SJCRH30 (cell line): ENCODE measurements around the gene HELZ2. TPM values are rescaled to one million over a fixed set of nuclear protein-coding genes. Genes with fewer than 3 reads are reported as not detected.
"Not testable (repeated sequence)": the region's sequence is repeated elsewhere in the genome, so short reads cannot be mapped to it uniquely, and the experiment has no call there.

ENCODE experiments used
- DNase-seq, 2 experiments: peaks; one replicate each; pipeline ENCODE4 v3.0.0-alpha.2; 2015 to 2020
- H3K27ac ChIP-seq: fragments of 250-450 bp; sonication (Bioruptor Pico); 2 replicates; pipeline ENCODE4 v1.5.1; 2020; ENCODE audit warnings: mild to moderate bottlenecking, moderate library complexity
- H3K27me3 ChIP-seq: fragments of 250-450 bp; sonication (Bioruptor Pico); 2 replicates; pipeline ENCODE4 v1.5.1; 2020; ENCODE audit warnings: mild to moderate bottlenecking, moderate library complexity
- H3K36me3 ChIP-seq: fragments of 250-450 bp; sonication (Bioruptor Pico); 2 replicates; pipeline ENCODE4 v1.5.1; 2020; ENCODE audit warnings: mild to moderate bottlenecking, moderate library complexity
- H3K4me1 ChIP-seq: fragments of 250-450 bp; sonication (Bioruptor Pico); 2 replicates; pipeline ENCODE4 v1.5.1; 2020; ENCODE audit warnings: mild to moderate bottlenecking, moderate library complexity
- H3K4me3 ChIP-seq: fragments of 250-450 bp; sonication (Bioruptor Pico); 2 replicates; pipeline ENCODE4 v1.5.1; 2020; ENCODE audit warnings: mild to moderate bottlenecking, moderate library complexity
- H3K9me3 ChIP-seq: fragments of 250-450 bp; sonication (Bioruptor Pico); replicated peaks from 2 replicates; pipeline ENCODE4 v1.5.1; 2020; ENCODE audit warnings: mild to moderate bottlenecking, moderate library complexity
- total RNA-seq: library from RNA; depleted of rRNA; stranded (reverse); fragments of >200 nt; shearing (Covaris generic); gene quantifications from 2 replicates; pipeline ENCODE4 v1.2.3, GENCODE V29; 2014; rRNA removed

Gene HELZ2, protein sequence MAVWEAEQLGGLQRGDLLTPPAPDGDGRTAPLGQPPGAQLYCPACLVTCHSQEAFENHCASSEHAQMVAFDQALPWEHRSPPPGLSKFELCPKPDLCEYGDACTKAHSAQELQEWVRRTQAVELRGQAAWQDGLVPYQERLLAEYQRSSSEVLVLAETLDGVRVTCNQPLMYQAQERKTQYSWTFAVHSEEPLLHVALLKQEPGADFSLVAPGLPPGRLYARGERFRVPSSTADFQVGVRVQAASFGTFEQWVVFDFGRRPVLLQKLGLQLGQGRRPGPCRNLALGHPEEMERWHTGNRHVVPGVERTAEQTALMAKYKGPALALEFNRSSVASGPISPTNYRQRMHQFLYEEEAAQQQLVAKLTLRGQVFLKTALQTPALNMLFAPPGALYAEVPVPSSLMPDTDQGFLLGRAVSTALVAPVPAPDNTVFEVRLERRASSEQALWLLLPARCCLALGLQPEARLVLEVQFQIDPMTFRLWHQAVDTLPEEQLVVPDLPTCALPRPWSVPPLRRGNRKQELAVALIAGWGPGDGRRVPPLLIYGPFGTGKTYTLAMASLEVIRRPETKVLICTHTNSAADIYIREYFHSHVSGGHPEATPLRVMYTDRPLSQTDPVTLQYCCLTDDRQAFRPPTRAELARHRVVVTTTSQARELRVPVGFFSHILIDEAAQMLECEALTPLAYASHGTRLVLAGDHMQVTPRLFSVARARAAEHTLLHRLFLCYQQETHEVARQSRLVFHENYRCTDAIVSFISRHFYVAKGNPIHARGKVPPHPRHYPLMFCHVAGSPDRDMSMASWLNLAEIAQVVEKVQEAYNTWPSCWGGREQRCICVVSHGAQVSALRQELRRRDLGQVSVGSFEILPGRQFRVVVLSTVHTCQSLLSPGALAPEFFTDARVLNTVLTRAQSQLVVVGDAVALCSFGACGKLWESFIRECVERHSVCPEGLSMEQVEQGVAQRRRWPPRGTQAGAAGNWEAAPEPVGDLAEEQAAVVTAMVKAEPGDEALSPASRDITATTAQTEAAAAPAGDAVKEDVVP (N-terminal part only)
- total RNA-seq, result 4.6 and 5.7 TPM in 2 replicates

DNA sequence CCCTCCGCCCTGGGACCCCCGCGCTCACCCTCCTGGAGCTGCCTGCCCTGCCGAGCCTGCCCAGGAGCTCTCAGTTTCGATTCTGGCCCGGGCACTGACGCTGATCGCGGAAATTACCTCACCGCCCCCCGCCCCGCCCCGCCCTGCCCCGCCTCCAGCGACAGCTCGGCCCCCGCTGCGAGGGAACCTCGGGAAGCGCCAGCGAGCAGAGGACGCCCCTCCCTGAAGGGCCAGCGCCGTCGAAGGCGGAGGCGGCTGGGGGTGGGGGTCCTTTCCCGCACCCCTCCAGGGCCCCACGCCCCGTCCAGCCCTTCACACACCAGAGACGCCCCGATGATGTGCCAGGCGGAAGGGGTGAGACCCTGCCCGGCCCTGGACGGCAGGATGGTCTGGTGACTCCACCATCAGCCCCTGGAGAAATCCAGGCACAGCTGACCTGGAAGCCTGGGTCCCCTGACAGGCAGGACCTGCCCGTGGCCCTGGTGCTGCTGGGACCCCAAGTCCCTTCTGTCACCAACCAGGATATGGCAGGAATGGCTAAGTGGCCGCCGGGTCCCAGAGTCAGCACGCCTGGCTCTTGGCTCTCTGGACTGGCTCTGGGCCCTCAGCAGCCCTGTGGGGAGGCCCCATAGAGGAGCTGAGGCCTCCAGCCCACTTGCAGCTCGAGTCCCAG lies at the start of gene HELZ2:
Gene HELZ2 (minus strand): TSS at position 84 of the 673 bp plus-strand sequence. CDS start 1,854 bp downstream, outside the sequence.
- Histone ChIP-seq H3K27ac (no peak within 1 kb of the TSS), H3K4me1 (peaks cover 5% of the 10 kb centered on the region; the same call in 1 of the 2 replicates), H3K9me3 (no peaks in the 10 kb centered on the region), H3K4me3 (peak within 1 kb of the TSS; percentile 52), H3K27me3 (peaks cover 38% of the 10 kb centered on the region), H3K36me3 (no peaks in the 10 kb centered on the region)
- peak; percentile 77 to 83 for DNase-seq

DNA sequence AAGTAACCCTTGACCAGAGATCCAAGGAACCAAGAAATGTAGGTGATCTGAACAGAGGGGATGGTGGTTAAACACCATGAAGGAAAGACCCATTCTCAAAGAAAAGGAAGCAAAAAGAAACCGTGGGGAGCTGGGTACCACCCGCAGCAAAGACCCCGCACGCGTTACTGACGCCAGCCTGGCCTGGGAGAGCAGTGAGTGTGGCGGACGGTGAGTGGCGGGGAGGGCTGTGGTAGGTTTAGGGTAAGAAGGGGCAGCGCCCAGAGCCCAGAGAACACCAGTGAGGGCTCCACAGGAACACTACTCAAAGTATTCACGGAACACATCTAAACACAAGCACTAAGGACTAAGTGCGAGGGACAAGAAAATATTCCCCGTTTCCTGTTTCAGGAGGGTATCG lies 48.7 kb upstream of the HELZ2 start:
- Histone ChIP-seq H3K4me3 (no peak overlapping the region), H3K27ac (no peak overlapping the region), H3K4me1 (peaks cover 4% of the 10 kb centered on the region), H3K36me3 (peaks cover 9% of the 10 kb centered on the region), H3K27me3 (no peaks in the 10 kb centered on the region), H3K9me3 (no peaks in the 10 kb centered on the region)
- DNase-seq, result no peak

DNA sequence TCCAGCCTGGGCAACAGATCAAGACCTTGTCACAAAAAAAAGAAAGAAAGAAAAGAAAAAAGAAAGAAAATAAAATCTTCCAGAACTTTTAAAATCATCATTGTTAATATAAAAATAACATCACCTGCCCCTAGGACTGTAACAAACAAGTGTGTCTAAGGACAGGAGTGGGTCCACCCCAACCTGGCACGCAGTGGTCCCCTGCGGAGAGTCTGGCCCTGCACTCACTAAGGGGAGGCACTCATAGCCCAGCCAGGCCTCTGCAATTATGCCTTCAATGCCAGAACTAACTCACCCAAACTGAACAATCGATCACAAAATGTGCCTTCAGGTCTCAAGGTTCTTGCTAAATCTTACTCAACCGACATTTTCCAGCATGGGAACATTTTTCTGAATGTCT lies 48.1 kb upstream of the HELZ2 start:
- Histone ChIP-seq H3K4me3 (no peak overlapping the region), H3K36me3 (peaks cover 13% of the 10 kb centered on the region), H3K4me1 (peaks cover 4% of the 10 kb centered on the region), H3K27me3 (no peaks in the 10 kb centered on the region), H3K9me3 (no peaks in the 10 kb centered on the region), H3K27ac (no peak overlapping the region)
- DNase-seq, result no peak

DNA sequence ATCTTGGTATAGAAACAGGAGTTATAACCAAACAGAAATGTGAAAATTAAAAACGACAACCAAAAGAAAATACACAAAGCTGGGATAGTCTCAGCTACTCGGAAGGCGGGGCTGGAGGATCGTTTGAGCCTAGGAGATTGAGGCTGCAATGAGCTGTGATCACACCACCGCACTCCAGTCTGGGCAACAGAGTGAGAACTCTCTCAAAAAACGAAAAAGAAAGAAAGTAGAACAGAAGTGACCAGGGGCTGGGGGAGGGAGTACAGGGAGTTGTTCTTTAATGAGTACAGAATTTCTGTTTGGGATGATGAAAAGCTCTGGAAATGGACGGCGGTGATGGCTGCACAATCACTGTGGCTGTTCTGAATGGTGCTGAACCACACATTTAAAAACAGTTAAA lies 47.0 kb upstream of the HELZ2 start:
- Histone ChIP-seq H3K36me3 (peaks cover 16% of the 10 kb centered on the region), H3K27ac (no peak overlapping the region), H3K4me3 (no peak overlapping the region), H3K27me3 (no peaks in the 10 kb centered on the region), H3K4me1 (peaks cover 4% of the 10 kb centered on the region), H3K9me3 (no peaks in the 10 kb centered on the region)
- no peak for DNase-seq

DNA sequence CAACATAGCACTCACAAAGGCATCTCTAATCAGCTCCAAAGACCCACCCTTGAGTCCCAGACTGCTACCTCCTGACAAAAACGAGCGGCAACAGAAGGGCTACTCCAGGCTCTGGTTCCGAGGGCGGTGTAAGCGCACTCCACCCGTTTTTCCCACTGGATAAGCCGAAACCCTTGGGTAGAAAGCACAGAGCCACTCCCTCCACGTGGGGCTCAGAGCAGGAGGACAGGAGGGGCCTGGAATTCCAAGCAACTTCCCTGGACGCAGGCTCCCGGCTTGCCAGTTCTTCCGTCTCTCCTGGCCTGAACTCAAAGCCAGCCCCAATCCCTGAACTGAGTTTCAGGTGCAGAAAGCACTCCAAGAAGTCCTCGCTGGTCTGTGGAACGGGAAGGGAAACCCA lies 45.5 kb upstream of the HELZ2 start:
- Histone ChIP-seq H3K4me3 (no peak overlapping the region), H3K27ac (no peak overlapping the region), H3K36me3 (peaks cover 25% of the 10 kb centered on the region), H3K4me1 (no peaks in the 10 kb centered on the region), H3K9me3 (no peaks in the 10 kb centered on the region), H3K27me3 (no peaks in the 10 kb centered on the region)
- DNase-seq, result no peak

DNA sequence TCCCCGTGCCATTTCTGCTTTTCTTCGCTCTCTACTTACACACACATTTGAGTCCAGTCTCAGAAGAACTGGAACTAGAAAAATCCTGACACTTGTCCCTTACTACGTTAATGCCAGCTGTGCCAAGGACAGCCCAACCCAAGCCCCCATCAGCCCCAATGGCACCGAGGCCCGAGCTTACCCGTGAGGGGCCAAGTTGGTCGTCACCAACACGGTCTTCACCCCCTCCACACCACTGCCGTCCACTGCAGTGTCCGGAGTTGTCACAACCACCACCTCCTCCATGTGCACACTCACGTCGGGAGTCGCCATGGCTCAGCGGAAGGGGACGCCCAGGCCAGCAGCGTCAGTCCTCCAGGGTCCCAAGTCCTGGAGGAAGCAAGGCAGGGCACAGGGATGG lies 45.0 kb upstream of the HELZ2 start:
- H3K36me3 ChIP-seq, result peaks cover 26% of the 10 kb centered on the region

DNA sequence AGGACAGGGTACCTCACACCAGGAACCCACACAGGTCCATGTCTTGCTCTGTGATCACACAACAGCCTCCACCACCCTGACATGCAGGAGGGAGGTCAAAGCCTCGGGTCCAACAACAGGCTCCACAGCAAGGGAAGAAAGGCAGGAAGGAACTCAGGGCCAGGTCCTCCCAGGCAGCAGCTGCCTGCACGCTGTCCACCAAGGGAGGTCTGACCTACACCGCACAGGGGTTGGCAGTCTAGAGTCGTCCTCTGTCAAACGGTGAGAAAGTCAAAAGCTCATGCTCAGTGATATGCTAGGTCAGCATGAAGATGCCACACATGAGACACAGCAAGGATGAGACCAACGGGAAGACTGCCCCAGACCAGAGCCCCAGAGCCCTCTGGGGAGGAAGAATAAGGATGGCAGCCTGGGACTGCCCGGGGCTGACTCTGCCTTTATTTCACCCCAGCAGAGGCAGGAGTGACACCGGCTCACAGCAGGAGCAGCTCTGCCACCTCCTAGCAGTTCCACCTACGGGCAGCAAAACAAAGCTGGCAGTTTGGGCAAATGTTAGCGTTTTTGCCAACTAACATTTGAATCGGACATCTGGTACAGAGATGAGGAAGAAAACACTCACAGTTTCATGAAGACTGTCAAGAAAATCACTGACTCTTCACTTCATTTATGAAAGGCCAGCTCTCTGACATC lies 44.4 kb upstream of the HELZ2 start:
- H3K9me3 ChIP-seq, result no peaks in the 10 kb centered on the region
- H3K27me3 ChIP-seq, result no peaks in the 10 kb centered on the region
- H3K4me3 ChIP-seq, result no peak overlapping the region
- no peak for DNase-seq
- peaks cover 29% of the 10 kb centered on the region for H3K36me3 ChIP-seq
- H3K4me1 ChIP-seq, result no peaks in the 10 kb centered on the region
- H3K27ac ChIP-seq, result no peak overlapping the region

More for the DNA sequence above, 45.0 kb upstream of the HELZ2 start:
- Histone ChIP-seq H3K9me3 (no peaks in the 10 kb centered on the region), H3K4me1 (no peaks in the 10 kb centered on the region), H3K27me3 (no peaks in the 10 kb centered on the region), H3K27ac (no peak overlapping the region), H3K4me3 (no peak overlapping the region)
- DNase-seq, result no peak

DNA sequence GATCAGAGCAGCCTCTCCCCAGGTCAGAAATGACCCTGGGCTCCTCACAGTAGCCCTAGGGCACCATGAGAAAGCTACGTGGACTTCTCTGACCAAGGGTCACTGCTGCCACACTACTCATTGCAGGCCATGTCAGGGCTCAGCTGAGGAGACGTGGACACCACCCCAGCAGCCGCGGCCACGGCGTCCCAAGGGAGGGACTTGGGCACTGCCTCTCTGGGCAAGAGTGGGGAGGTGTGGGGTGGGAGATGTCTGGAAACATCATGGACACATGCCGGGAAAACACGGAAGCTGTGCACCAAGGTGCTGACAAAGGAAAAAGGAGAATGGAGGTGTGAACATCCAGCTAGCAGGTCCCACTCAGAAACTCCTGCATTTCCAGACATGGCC lies 43.8 kb upstream of the HELZ2 start:
- Histone ChIP-seq H3K36me3 (peaks cover 29% of the 10 kb centered on the region), H3K4me3 (no peak overlapping the region), H3K4me1 (no peaks in the 10 kb centered on the region; the same call in 1 of the 2 replicates), H3K9me3 (no peaks in the 10 kb centered on the region), H3K27me3 (no peaks in the 10 kb centered on the region), H3K27ac (no peak overlapping the region)
- DNase-seq, result no peak

DNA sequence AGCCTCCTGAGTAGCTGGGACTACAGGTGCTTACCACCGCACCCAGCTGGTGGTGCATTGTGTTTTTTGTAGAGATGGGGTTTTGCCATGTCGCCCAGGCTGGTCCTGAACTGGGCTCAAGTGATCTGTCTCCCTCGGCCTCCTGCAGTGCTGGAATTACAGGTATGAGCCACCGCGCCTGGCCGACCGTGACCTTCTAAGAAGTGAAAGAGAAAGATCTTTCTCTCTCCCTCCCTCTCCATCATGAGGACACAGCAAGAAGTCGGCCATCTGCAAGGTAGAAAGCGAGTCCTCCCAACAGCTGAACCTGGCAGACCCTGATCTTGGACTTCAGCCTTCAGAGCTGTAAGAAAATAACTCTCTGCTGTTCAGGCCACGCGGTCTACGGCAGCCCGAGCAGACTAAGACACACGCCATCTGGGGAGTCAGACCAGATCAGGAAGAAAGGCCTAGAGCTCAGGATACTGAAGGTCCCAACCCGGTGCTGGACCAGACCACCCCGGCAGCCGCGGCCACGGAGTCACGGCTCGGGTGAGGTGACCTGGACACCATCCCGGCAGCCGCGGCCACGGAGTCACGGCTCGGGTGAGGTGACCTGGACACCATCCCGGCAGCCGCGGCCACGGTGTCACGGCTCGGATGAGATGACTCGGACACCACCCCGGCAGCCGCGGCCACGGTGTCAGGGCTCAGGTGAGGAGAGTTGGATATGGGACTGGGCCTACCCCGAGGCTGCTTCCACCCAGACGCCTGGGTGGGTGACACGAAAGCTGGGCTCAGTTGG lies 43.2 kb upstream of the HELZ2 start:
- H3K4me1 ChIP-seq, result no peaks in the 10 kb centered on the region; the same call in 1 of the 2 replicates
- no peak overlapping the region for H3K27ac ChIP-seq
- peaks cover 29% of the 10 kb centered on the region for H3K36me3 ChIP-seq
- no peaks in the 10 kb centered on the region for H3K27me3 ChIP-seq
- H3K4me3 ChIP-seq, result no peak overlapping the region
- no peak for DNase-seq
- no peaks in the 10 kb centered on the region for H3K9me3 ChIP-seq

DNA sequence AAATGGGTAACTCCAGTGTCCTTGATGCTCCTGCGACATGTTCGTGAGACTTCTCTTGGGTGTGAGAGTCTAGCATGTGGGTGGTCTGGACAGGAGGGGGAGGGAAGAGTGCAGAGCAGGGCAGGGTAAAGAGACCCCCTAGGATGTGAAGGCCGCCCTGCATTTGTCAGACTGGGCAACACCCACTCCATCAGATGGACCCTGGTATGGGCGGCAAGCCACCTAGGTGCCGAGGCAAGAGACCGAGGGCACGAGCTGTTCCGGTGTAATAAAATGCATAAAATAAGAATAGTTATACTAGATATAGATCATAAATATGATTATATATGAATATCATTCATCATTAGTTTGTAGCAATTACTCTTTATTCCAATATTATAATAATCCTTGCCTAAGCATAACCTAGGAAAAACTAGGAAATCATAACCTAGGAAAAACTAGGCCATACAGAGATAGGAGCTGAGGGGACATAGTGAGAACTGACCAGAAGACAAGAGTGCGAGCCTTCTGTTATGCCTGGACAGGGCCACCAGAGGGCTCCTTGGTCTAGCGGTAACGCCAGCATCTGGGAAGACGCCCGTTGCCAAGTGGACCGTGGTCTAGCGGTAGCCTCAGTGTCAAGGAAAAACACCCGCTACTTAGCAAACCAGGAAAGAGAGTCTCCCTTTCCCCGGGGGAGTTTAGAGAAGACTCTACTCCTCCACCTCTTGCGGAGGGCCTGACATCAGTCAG lies 40.0 kb upstream of the HELZ2 start:
- H3K27me3 ChIP-seq, H3K27ac ChIP-seq, H3K9me3 ChIP-seq, DNase-seq, H3K4me1 ChIP-seq, H3K4me3 ChIP-seq: not testable (repeated sequence)
- peaks cover 29% of the 10 kb centered on the region for H3K36me3 ChIP-seq

DNA sequence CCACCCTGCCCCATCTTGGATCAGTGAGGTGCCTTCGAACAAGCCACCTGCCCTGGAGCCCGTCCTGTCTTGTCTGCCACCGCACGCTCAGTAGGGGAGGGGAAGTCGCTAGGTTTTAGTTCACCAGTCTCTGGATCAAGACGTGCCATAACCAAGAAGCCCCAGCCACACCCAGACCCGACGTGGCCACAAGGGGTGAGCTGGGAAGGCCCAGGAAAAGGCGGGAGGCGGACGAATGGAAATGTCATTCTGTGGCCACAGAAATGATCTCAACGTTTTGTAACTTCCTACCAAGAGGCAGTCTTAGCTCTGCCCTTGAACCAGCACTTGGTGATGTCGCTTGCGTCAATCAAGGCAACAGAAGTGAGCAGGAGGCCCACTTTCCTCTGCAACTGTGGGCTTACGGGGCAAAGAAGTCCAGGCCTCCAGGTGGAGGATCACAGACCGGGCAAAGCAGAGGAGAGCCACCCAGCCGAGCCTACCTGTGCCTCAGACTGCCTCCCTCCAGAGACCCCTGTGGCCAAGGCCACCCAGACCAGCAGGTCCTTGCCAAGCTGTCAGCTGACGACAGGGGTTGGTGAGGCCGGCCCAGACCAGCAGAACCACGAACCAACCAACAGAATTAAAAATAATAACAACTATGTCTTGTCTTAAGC lies 38.4 kb upstream of the HELZ2 start:
- Histone ChIP-seq H3K4me1 (no peaks in the 10 kb centered on the region; the same call in 1 of the 2 replicates), H3K9me3 (no peaks in the 10 kb centered on the region), H3K27ac (no peak overlapping the region), H3K27me3 (no peaks in the 10 kb centered on the region), H3K4me3 (no peak overlapping the region), H3K36me3 (peaks cover 19% of the 10 kb centered on the region)
- no peak for DNase-seq

DNA sequence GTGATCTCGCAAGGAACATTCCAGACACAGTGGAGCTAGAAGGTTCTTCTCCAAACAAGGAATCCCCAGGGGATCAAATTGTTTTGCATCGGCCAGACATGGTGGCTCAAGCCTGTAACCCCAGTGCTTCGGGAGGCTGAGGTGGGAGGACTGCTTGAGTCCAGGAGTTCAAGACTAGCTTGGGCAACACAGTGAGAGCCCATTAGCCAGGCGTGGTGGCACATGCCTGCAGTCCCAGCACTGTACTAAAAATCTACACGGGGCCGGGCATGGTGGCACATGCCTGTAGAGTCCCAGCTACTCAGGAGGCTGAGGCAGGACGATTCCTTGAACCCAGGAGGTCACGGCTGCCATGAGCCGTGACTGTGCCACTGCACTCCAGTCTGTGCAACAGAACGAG lies 37.6 kb upstream of the HELZ2 start:
- Histone ChIP-seq H3K36me3 (peaks cover 13% of the 10 kb centered on the region), H3K4me3 (no peak overlapping the region), H3K9me3 (no peaks in the 10 kb centered on the region), H3K4me1 (no peaks in the 10 kb centered on the region; the same call in 1 of the 2 replicates), H3K27ac (no peak overlapping the region), H3K27me3 (no peaks in the 10 kb centered on the region)
- DNase-seq, result no peak
